22Rv1 (cell line): Measurements from ENCODE around the gene RFC4.

Source experiments
- CTCF ChIP-seq: fragments of 450-650 bp; IDR thresholded peaks from 2 replicates; pipeline ENCODE4 v1.5.1; 2017; ENCODE audit warnings: mild to moderate bottlenecking
- ZFX ChIP-seq: fragments of 450-650 bp; IDR thresholded peaks from 2 replicates; pipeline ENCODE4 v1.6.1; 2017; ENCODE audit warnings: antibody characterized with exemption, borderline replicate concordance

- TF ChIP-seq CTCF = no peak
- TF ChIP-seq ZFX = no peak
Measured at GRCh38 chr3:186759231-186759930, 46.9 kb downstream of the RFC4 start.
